Mononuclear cell (primary cell): ENCODE data around the gene LOXL3. TPM values are rescaled to one million over a fixed set of nuclear protein-coding genes. Genes with fewer than 3 reads are reported as not detected.
"Not testable (repeated sequence)": the region's sequence is repeated elsewhere in the genome, so short reads cannot be mapped to it uniquely, and the experiment has no call there.

ENCODE experiments used
- H3K27me3 ChIP-seq: 2 replicates; pipeline ENCODE4 v1.6.0; 2011; ENCODE audit warnings: low read length, control low read depth; ENCODE audit not compliant: insufficient read depth
- H3K4me1 ChIP-seq: 2 replicates; pipeline ENCODE4 v1.5.1; 2011; ENCODE audit warnings: mild to moderate bottlenecking, low read length, control low read depth; ENCODE audit not compliant: insufficient read depth
- H3K4me3 ChIP-seq: 2 replicates; pipeline ENCODE4 v1.5.1; 2011; ENCODE audit warnings: mild to moderate bottlenecking, low read length, moderate library complexity
- H3K9me3 ChIP-seq: 2 replicates; pipeline ENCODE4 v1.5.1; 2011; ENCODE audit warnings: low read depth, mild to moderate bottlenecking, control low read depth, low read length
- total RNA-seq: library from RNA; depleted of rRNA; stranded (reverse); fragments of >200 nt; gene quantifications from one replicate; pipeline ENCODE4 v1.2.3, GENCODE V29; 2012

LOXL3 gene
- total RNA-seq, 1 donor: 3.9 TPM

GRCh38 chr2:74561022-74561421 lies 7.3 kb upstream of the LOXL3 start:
- H3K27me3 ChIP-seq, H3K9me3 ChIP-seq, H3K4me3 ChIP-seq: not testable (repeated sequence)
- H3K4me1 ChIP-seq: peaks cover 28% of the 10 kb centered on the region

GRCh38 chr2:74560591-74560990 lies 6.8 kb upstream of the LOXL3 start:
- Histone ChIP-seq H3K27me3 (no peaks in the 10 kb centered on the region), H3K9me3 (no peaks in the 10 kb centered on the region), H3K4me3 (no peak overlapping the region), H3K4me1 (peaks cover 28% of the 10 kb centered on the region)

DNA sequence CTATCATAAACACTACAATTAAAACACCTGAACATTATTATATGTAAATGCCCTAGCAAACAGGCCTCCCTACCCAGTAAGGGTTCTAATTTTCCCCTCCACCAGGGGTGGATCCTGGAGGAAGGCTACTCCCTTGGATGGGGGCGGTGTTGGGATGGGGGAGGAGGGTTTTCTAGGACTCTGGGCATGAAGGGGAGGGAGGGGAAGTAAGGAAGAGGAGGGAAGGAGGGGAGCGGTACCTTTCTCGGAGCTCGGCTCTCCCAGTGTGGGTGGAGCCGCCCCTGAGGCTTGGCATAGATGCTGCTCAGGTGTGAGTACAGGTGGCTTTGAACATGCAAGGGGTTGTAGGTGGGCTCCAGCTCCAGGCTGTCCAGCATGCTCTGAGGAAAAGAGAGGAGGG lies 6.2 kb upstream of the LOXL3 start:
- Histone ChIP-seq H3K27me3 (no peaks in the 10 kb centered on the region), H3K9me3 (no peaks in the 10 kb centered on the region), H3K4me3 (no peak overlapping the region), H3K4me1 (peaks cover 33% of the 10 kb centered on the region)

DNA sequence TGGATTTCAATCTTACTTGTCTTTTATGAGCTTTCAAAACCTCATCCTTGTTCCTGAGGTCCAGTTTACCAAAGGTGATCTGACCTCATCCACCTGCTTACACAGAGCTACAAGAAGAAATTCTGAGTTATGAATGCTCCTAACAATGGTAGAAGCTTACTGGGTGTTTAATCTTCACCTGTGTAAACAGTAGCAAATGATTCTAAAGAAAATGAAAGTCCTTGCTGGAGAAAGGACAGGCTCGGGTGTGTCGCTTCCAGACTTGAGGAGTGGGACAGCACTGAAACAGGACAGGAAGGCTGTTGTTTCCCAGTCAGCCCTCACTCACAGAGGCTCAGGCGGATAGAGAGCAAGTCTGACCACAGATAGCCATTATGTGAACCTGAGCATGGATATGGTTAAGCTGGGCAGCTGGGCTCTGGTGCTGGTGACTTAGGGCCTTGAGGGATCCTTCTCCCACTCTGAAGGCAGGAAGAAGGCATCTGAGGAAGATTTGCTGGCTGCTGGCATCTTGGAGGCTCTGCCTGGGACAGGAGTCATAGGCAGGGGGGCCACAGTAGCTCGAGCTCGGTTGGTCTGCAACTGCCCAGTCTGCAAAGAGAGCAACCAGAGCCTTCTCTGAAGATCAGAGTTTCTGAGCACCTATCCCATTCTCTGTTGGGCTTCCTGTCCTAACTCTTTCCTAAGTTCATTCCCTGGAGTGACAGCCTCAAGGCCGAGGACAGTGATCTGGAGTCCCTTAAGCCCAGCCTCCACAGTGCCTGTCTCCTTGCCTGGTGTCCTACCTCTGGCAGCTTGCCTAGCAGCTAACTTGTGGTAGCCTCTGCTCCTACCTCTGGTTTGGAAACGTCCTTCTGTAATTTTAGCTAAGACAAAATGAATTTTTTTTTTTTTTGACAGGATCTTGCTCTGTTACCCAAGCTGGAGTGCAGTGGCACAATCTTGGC lies 4.8 kb upstream of the LOXL3 start:
- Histone ChIP-seq H3K9me3 (no peaks in the 10 kb centered on the region), H3K27me3 (no peaks in the 10 kb centered on the region), H3K4me1 (peaks cover 39% of the 10 kb centered on the region), H3K4me3 (no peak overlapping the region)

GRCh38 chr2:74556831-74557370 lies 3.2 kb upstream of the LOXL3 start:
- Histone ChIP-seq H3K4me3 (no peak overlapping the region), H3K4me1 (peaks cover 40% of the 10 kb centered on the region), H3K9me3 (no peaks in the 10 kb centered on the region), H3K27me3 (no peaks in the 10 kb centered on the region)

- Histone ChIP-seq H3K4me1 (peaks cover 40% of the 10 kb centered on the region), H3K9me3 (no peaks in the 10 kb centered on the region), H3K4me3 (peak overlapping the region; percentile 98), H3K27me3 (no peaks in the 10 kb centered on the region)
Observed at GRCh38 chr2:74556159-74556558, 2.4 kb upstream of the LOXL3 start.

- H3K9me3 ChIP-seq: no peaks in the 10 kb centered on the region
- no peaks in the 10 kb centered on the region for H3K27me3 ChIP-seq
- peaks cover 40% of the 10 kb centered on the region for H3K4me1 ChIP-seq
- H3K4me3 ChIP-seq: peak overlapping the region; percentile 98
Observed at GRCh38 chr2:74555610-74556103, 1.9 kb upstream of the LOXL3 start.

GRCh38 chr2:74554820-74555531 lies 1.2 kb upstream of the LOXL3 start:
- Histone ChIP-seq H3K4me3 (peak overlapping the region; percentile 98), H3K4me1 (peaks cover 41% of the 10 kb centered on the region), H3K9me3 (no peaks in the 10 kb centered on the region), H3K27me3 (peaks cover 2% of the 10 kb centered on the region)

GRCh38 chr2:74552914-74553811 lies 579 bp downstream of the LOXL3 start:
- Histone ChIP-seq H3K4me3 (no peak overlapping the region), H3K9me3 (no peaks in the 10 kb centered on the region), H3K27me3 (peaks cover 18% of the 10 kb centered on the region), H3K4me1 (peaks cover 54% of the 10 kb centered on the region)

GRCh38 chr2:74551942-74552913 lies 1.5 kb downstream of the LOXL3 start:
- peaks cover 51% of the 10 kb centered on the region for H3K4me1 ChIP-seq

DNA sequence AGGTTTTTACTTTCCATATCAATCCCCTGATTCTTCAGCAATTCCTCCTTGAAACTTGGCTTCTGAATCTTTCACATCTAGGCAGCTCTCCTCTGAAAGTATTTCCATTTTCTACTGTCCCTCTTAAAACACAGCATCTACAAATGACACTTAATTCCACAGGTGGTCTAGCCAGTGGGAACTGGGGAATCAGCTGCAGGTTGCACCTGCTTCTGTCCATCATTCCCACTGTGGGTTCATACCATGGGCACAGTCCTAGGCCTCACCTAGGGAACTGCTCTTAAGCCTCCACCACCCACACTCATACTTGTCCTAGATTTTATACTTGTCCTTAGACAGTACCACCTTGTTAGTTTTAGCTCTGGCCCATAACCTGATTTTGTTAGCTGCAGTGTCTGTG lies 2.2 kb downstream of the LOXL3 start:
- no peak overlapping the region for H3K4me3 ChIP-seq
- peaks cover 28% of the 10 kb centered on the region for H3K27me3 ChIP-seq
- no peaks in the 10 kb centered on the region for H3K9me3 ChIP-seq
- peaks cover 44% of the 10 kb centered on the region for H3K4me1 ChIP-seq

More at GRCh38 chr2:74551942-74552913, 1.5 kb downstream of the LOXL3 start:
- peaks cover 27% of the 10 kb centered on the region for H3K27me3 ChIP-seq
- no peaks in the 10 kb centered on the region for H3K9me3 ChIP-seq
- H3K4me3 ChIP-seq: no peak overlapping the region

GRCh38 chr2:74550231-74550630 lies 3.5 kb downstream of the LOXL3 start:
- H3K4me1 ChIP-seq: peaks cover 31% of the 10 kb centered on the region
- no peaks in the 10 kb centered on the region for H3K9me3 ChIP-seq
- H3K4me3 ChIP-seq: no peak overlapping the region
- H3K27me3 ChIP-seq: peaks cover 28% of the 10 kb centered on the region
